Nephron progenitor cell (in vitro differentiated cells): Measurements from ENCODE around the gene MAJIN.
"Not testable (repeated sequence)": the region's sequence is repeated elsewhere in the genome, so short reads cannot be mapped to it uniquely, and the experiment has no call there.

Source experiments
- DNase-seq: peaks from one replicate; pipeline ENCODE4 v3.0.0; 2021
- H3K27ac Mint-ChIP-seq: 2 replicates; pipeline ENCODE4 v1.8.0; 2021; ENCODE audit warnings: mild to moderate bottlenecking, moderate library complexity, mixed read lengths
- H3K27me3 Mint-ChIP-seq: 2 replicates; pipeline ENCODE4 v1.8.0; 2021; ENCODE audit warnings: mild to moderate bottlenecking, low read depth, mixed read lengths; ENCODE audit not compliant: poor library complexity
- H3K36me3 Mint-ChIP-seq: 2 replicates; pipeline ENCODE4 v1.8.0; 2021; ENCODE audit warnings: low read depth, mixed read lengths
- H3K4me1 Mint-ChIP-seq: 2 replicates; pipeline ENCODE4 v1.8.0; 2021; ENCODE audit warnings: mixed read lengths
- H3K4me3 Mint-ChIP-seq: 2 replicates; pipeline ENCODE4 v1.8.0; 2021; ENCODE audit warnings: mild to moderate bottlenecking, moderate library complexity, mixed read lengths
- H3K9me3 Mint-ChIP-seq: 2 replicates; pipeline ENCODE4 v1.8.0; 2021; ENCODE audit warnings: mild to moderate bottlenecking, moderate library complexity, mixed read lengths
- CTCF ChIP-seq: fragments of 200-600 bp; sonication (generic); IDR thresholded peaks from 2 replicates; pipeline ENCODE4 v1.5.0; 2021; ENCODE audit warnings: antibody characterized with exemption

MAJIN gene

GRCh38 chr11:65008016-65008415, 36.1 kb upstream of the MAJIN start:
- no peaks in the 10 kb centered on the region for H3K36me3 Mint-ChIP-seq
- no peak overlapping the region for H3K27ac Mint-ChIP-seq
- H3K9me3 Mint-ChIP-seq = no peaks in the 10 kb centered on the region
- TF ChIP-seq CTCF = no peak
- no peak for DNase-seq
- H3K4me1 Mint-ChIP-seq = peaks cover 3% of the 10 kb centered on the region
- H3K4me3 Mint-ChIP-seq = no peak overlapping the region
- H3K27me3 Mint-ChIP-seq = peaks cover 12% of the 10 kb centered on the region

- not testable (repeated sequence) for H3K9me3 Mint-ChIP-seq, H3K27ac Mint-ChIP-seq, H3K4me3 Mint-ChIP-seq, DNase-seq, H3K4me1 Mint-ChIP-seq, H3K36me3 Mint-ChIP-seq
- peaks cover 15% of the 10 kb centered on the region for H3K27me3 Mint-ChIP-seq
Measured at GRCh38 chr11:65003968-65004367, 32.1 kb upstream of the MAJIN start.

GRCh38 chr11:65003282-65003681, 31.4 kb upstream of the MAJIN start:
- H3K4me3 Mint-ChIP-seq = no peak overlapping the region

GRCh38 chr11:65002706-65003105, 30.8 kb upstream of the MAJIN start:
- DNase-seq = no peak
- no peaks in the 10 kb centered on the region for H3K36me3 Mint-ChIP-seq
- no peak for TF ChIP-seq CTCF
- H3K27ac Mint-ChIP-seq = no peak overlapping the region
- no peaks in the 10 kb centered on the region for H3K9me3 Mint-ChIP-seq
- H3K4me1 Mint-ChIP-seq = peaks cover 9% of the 10 kb centered on the region
- peaks cover 15% of the 10 kb centered on the region for H3K27me3 Mint-ChIP-seq
- H3K4me3 Mint-ChIP-seq = no peak overlapping the region

More at GRCh38 chr11:65003282-65003681, 31.4 kb upstream of the MAJIN start:
- peak; percentile 38 for DNase-seq
- Mint-ChIP-seq H3K27me3 (peaks cover 15% of the 10 kb centered on the region), H3K9me3 (no peaks in the 10 kb centered on the region), H3K27ac (no peak overlapping the region), H3K36me3 (no peaks in the 10 kb centered on the region), H3K4me1 (peaks cover 7% of the 10 kb centered on the region)
- no peak for TF ChIP-seq CTCF

GRCh38 chr11:64999478-64999877, 27.6 kb upstream of the MAJIN start:
- H3K27me3 Mint-ChIP-seq = peaks cover 8% of the 10 kb centered on the region
- peaks cover 24% of the 10 kb centered on the region for H3K4me1 Mint-ChIP-seq
- no peak overlapping the region for H3K4me3 Mint-ChIP-seq
- no peak for TF ChIP-seq CTCF
- H3K9me3 Mint-ChIP-seq = no peaks in the 10 kb centered on the region
- no peak for DNase-seq
- no peaks in the 10 kb centered on the region for H3K36me3 Mint-ChIP-seq
- H3K27ac Mint-ChIP-seq = no peak overlapping the region

- H3K9me3 Mint-ChIP-seq = no peaks in the 10 kb centered on the region
Measured at GRCh38 chr11:64998690-64999431, 27.0 kb upstream of the MAJIN start.

More at GRCh38 chr11:64998690-64999431, 27.0 kb upstream of the MAJIN start:
- H3K4me1 Mint-ChIP-seq = peaks cover 24% of the 10 kb centered on the region
- H3K27me3 Mint-ChIP-seq = peaks cover 12% of the 10 kb centered on the region
- H3K27ac Mint-ChIP-seq = no peak overlapping the region
- no peaks in the 10 kb centered on the region for H3K36me3 Mint-ChIP-seq
- no peak for TF ChIP-seq CTCF
- DNase-seq = no peak
- no peak overlapping the region for H3K4me3 Mint-ChIP-seq
